AG09319 (cell line): ENCODE results near the gene SRRM5.

ENCODE experiments used
- DNase-seq: peaks from one replicate; pipeline ENCODE4 v3.0.0-alpha.2; 2010; ENCODE audit warnings: low read depth; ENCODE audit errors: extremely low read depth
- CTCF ChIP-seq: IDR thresholded peaks from 2 replicates; pipeline ENCODE4 v1.5.1; 2011; ENCODE audit warnings: low read depth, mild to moderate bottlenecking, inconsistent platforms, low read length, moderate library complexity

Gene SRRM5

GRCh38 chr19:43592800-43593350, 19.0 kb upstream of the SRRM5 start:
- no peak for DNase-seq
- no peak for TF ChIP-seq CTCF

GRCh38 chr19:43594081-43594697, 17.7 kb upstream of the SRRM5 start:
- no peak for TF ChIP-seq CTCF
- DNase-seq = no peak

- DNase-seq = peak; percentile 18
- peak; percentile 85 for TF ChIP-seq CTCF
These were observed 16.9 kb upstream of the SRRM5 start for GRCh38 chr19:43594710-43595604.

GRCh38 chr19:43595605-43595998, 16.3 kb upstream of the SRRM5 start:
- no peak for TF ChIP-seq CTCF

GRCh38 chr19:43595999-43596841, 15.7 kb upstream of the SRRM5 start, which contains the start of the genes IRGQ and ZNF576:
IRGQ (minus strand) TSS chr19:43596134; CDS start chr19:43595338, 796 bp downstream.
ZNF576 (plus strand) TSS chr19:43596595; CDS start chr19:43597109, 514 bp downstream.
- peak; percentile 3 for TF ChIP-seq CTCF

More at GRCh38 chr19:43595605-43595998, 16.3 kb upstream of the SRRM5 start:
- DNase-seq = no peak

GRCh38 chr19:43596842-43597461, 14.9 kb upstream of the SRRM5 start:
- DNase-seq = no peak
- no peak for TF ChIP-seq CTCF

More at GRCh38 chr19:43595999-43596841, 15.7 kb upstream of the SRRM5 start, which contains the start of the genes IRGQ and ZNF576:
- DNase-seq = peak; percentile 99
